Astrocyte of the spinal cord (primary cell): ENCODE results near the gene CNN1.

Experiments used
- DNase-seq: peaks from one replicate; pipeline ENCODE4 v3.0.0; 2011; ENCODE audit warnings: low read depth, low spot score
- H3K4me3 ChIP-seq: 2 replicates; pipeline ENCODE4 v1.5.1; 2011; ENCODE audit warnings: low read depth, mild to moderate bottlenecking, low read length, moderate library complexity
- CTCF ChIP-seq: IDR thresholded peaks from 2 replicates; pipeline ENCODE4 v1.5.1; 2012; ENCODE audit warnings: low read depth, mild to moderate bottlenecking, low read length, inconsistent platforms
- in situ Hi-C: cut with HindIII; loops from 2 replicates; pipeline ENCODE4 v1.10.0; 2017; ENCODE audit warnings: low sequenced_read_pairs

Gene CNN1

GRCh38 chr19:11538232-11539036, at the start of gene CNN1:
TSS of gene CNN1 (plus strand) at chr19:11538851. CDS start at chr19:11538928, 77 bp downstream.
- DNase-seq, result peak; percentile 63
- no peak for TF ChIP-seq CTCF
- H3K4me3 ChIP-seq, result peak within 1 kb of the TSS; percentile 24
- in situ Hi-C loops, result no loop called here

- no peak for TF ChIP-seq CTCF
- no peak for DNase-seq
- in situ Hi-C loops, result no loop called here
- H3K4me3 ChIP-seq, result no peak overlapping the region
Observed at GRCh38 chr19:11489378-11489777, 49.3 kb upstream of the CNN1 start.

- no peak for DNase-seq
Observed at GRCh38 chr19:11494634-11495285, 43.9 kb upstream of the CNN1 start.

GRCh38 chr19:11495481-11495880, 43.2 kb upstream of the CNN1 start:
- no peak overlapping the region for H3K4me3 ChIP-seq
- no peak for DNase-seq
- no peak for TF ChIP-seq CTCF
- in situ Hi-C loops, result no loop called here

More at GRCh38 chr19:11494634-11495285, 43.9 kb upstream of the CNN1 start:
- no peak overlapping the region for H3K4me3 ChIP-seq
- in situ Hi-C loops, result no loop called here
- no peak for TF ChIP-seq CTCF

- DNase-seq, result no peak
- TF ChIP-seq CTCF, result no peak
- in situ Hi-C loops, result no loop called here
- H3K4me3 ChIP-seq, result no peak overlapping the region
Observed at GRCh38 chr19:11495885-11496284, 42.8 kb upstream of the CNN1 start.

GRCh38 chr19:11496391-11497163, 42.1 kb upstream of the CNN1 start:
- no peak overlapping the region for H3K4me3 ChIP-seq
- TF ChIP-seq CTCF, result peak; percentile 84
- in situ Hi-C loops, result no loop called here
- peak; percentile 75 for DNase-seq
